NT2/D1 (cell line): ENCODE results near the gene RMC1.

Experiments
- SUZ12 ChIP-seq: IDR thresholded peaks from 2 replicates; pipeline ENCODE4 v1.6.1; 2011; ENCODE audit not compliant: insufficient read length, insufficient read depth; ENCODE audit errors: extremely low read depth
- YY1 ChIP-seq: IDR thresholded peaks from 2 replicates; pipeline ENCODE4 v1.6.1; 2011; ENCODE audit not compliant: insufficient read length, insufficient read depth
- ZNF274 ChIP-seq: IDR thresholded peaks from 2 replicates; pipeline ENCODE4 v1.6.1; 2011; ENCODE audit warnings: mild to moderate bottlenecking, low read depth, low read length

DNA sequence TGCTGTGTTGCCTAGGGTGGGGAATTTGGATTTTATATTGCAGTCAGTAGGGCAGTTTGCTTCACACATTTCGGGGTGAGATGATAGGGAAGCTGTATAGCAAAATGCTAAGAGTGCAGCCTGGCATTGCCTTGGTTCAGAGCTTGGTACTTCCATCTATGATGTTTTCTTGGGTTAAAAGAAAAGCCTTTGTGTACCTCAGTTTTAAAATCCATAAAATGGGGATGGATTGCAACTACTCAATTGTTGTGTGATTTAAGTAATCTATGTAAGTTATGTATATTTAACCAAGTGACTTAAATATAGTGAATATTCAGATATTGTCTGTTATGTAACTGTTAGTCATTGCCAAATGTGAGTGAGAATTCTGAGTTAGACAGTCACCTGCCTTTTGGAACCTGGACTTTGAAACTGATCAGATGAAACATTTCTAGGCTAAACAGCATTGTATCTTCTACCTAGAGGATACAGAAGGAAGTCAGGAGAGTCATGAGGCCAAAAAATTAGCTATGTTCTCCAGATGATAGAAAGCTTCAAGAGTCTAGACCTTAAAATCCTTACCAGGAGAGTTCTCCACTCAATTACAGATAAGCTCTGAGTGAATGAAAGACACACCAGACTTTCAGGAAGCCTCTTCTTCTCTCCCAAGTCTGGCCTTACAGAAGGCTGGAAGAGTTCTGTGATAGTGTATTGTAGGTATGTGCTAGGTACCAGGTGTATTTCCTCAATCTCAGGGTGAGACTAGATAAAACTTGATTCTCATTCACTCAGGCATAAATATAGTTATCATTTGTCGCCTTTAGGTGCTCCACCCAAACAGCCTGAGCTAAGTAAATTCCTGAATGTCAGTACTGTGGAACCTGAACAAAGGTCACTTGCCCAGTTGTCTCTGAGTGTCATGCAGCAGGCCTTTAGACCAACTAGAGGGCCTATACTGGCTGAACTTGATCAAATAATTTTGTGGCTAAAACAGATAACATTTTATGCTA, 42.7 kb upstream of the RMC1 start:
- TF ChIP-seq YY1 (no peak), ZNF274 (no peak), SUZ12 (no peak)
